Endothelial cell of umbilical vein (primary cell): ENCODE data around the gene ADGRG1. TPM values are rescaled to one million over a fixed set of nuclear protein-coding genes. Genes with fewer than 3 reads are reported as not detected.

Experiments used
- BruUV-seq: library from RNA; stranded (reverse); fragments of 400-500 nt; replicated peaks from 2 replicates; lab custom pipeline; 2021; lab: Mats Ljungman, UMichigan
- CTCF ChIA-PET: fragments of 300-600, 350-600 bp; sonication (Branson Sonifier 250); formaldehyde crosslinking; loops from one replicate; lab custom pipeline; 2021; ENCODE audit warnings: antibody characterized with exemption, inconsistent platforms; lab: Charles Lee
- POLR2A ChIA-PET: fragments of 300-600, 350-600 bp; sonication (Branson Sonifier 250); formaldehyde crosslinking; loops from one replicate; lab custom pipeline; 2021; ENCODE audit warnings: antibody characterized with exemption, inconsistent platforms; lab: Charles Lee
- DNase-seq: peaks from one replicate; pipeline ENCODE4 v3.0.0-alpha.2; 2011; ENCODE audit warnings: low read depth, low spot score
- FAIRE-seq: peaks from 2 replicates; lab custom pipeline; 2011; peaks lifted over from hg19 to GRCh38; lab: Jason Lieb, UNC
- H2AFZ ChIP-seq: 2 replicates; pipeline ENCODE4 v1.6.0; 2012; ENCODE audit warnings: low read depth, low read length, control low read depth, inconsistent platforms
- H3K27ac ChIP-seq: 2 replicates; pipeline ENCODE4 v1.5.1; 2011; ENCODE audit warnings: low read depth, mild to moderate bottlenecking, control low read depth, low read length, moderate library complexity; ENCODE audit not compliant: insufficient read depth
- H3K27me3 ChIP-seq, 2 experiments: 2 replicates each; pipeline versions ENCODE4 v1.6.0 to v1.6.1; 2011; ENCODE audit warnings: low read length in 2 of 2, mixed read lengths in 1 of 2; ENCODE audit not compliant: control insufficient read depth in 2 of 2, insufficient read depth in 2 of 2
- H3K36me3 ChIP-seq, 2 experiments: 2 replicates in 1 of 2; 3 replicates in 1 of 2; pipeline ENCODE4 v1.5.1; 2011; ENCODE audit warnings: low read length in 2 of 2, mild to moderate bottlenecking in 1 of 2, moderate library complexity in 1 of 2; ENCODE audit not compliant: control insufficient read depth in 2 of 2, insufficient read depth in 2 of 2; ENCODE audit errors: extremely low read depth in 1 of 2
- H3K4me1 ChIP-seq: 3 replicates; pipeline ENCODE4 v1.5.1; 2011; ENCODE audit warnings: mild to moderate bottlenecking, low read length; ENCODE audit not compliant: control insufficient read depth, insufficient read depth; ENCODE audit errors: extremely low read depth
- H3K4me2 ChIP-seq: 2 replicates; pipeline ENCODE4 v1.6.1; 2011; ENCODE audit warnings: low read length, control low read depth, mixed read lengths; ENCODE audit not compliant: insufficient read depth
- H3K4me3 ChIP-seq, 3 experiments: fragments of 200-600 bp in 1 of 3; sonication (generic), shearing (Covaris generic) in 1 of 3; replicated peaks in 1 of 3; 2 replicates each; pipeline ENCODE4 v1.5.1; 2011 to 2016; ENCODE audit warnings: control low read depth in 3 of 3, low read length in 3 of 3, mild to moderate bottlenecking in 2 of 3, inconsistent platforms in 1 of 3, low read depth in 1 of 3, moderate library complexity in 1 of 3; ENCODE audit not compliant: insufficient read depth in 1 of 3
- H3K79me2 ChIP-seq: 2 replicates; pipeline ENCODE4 v1.6.0; 2012; ENCODE audit warnings: low read length, inconsistent platforms; ENCODE audit not compliant: control insufficient read depth, insufficient read depth
- H3K9ac ChIP-seq: replicated peaks from 2 replicates; pipeline ENCODE3; 2011; ENCODE audit warnings: low read length, control low read depth; ENCODE audit not compliant: insufficient read depth; ENCODE audit errors: extremely low read depth
- H3K9me1 ChIP-seq: replicated peaks from 3 replicates; pipeline ENCODE4 v1.6.0; 2011; ENCODE audit warnings: mild to moderate bottlenecking, low read length; ENCODE audit not compliant: control insufficient read depth, insufficient read depth; ENCODE audit errors: extremely low read depth
- H3K9me3 ChIP-seq: replicated peaks from 2 replicates; pipeline ENCODE4 v1.5.1; 2012; ENCODE audit warnings: low read length, inconsistent platforms; ENCODE audit not compliant: control insufficient read depth, insufficient read depth
- H4K20me1 ChIP-seq: replicated peaks from 2 replicates; pipeline ENCODE3; 2011; ENCODE audit warnings: mild to moderate bottlenecking, low read length; ENCODE audit not compliant: control insufficient read depth, insufficient read depth; ENCODE audit errors: extremely low read depth
- EZH2 ChIP-seq: IDR thresholded peaks from 2 replicates; pipeline ENCODE4 v1.6.1; 2012; ENCODE audit warnings: borderline replicate concordance, low read depth, mild to moderate bottlenecking, moderate library complexity, low read length, inconsistent platforms; ENCODE audit not compliant: severe bottlenecking
- FOS ChIP-seq: IDR thresholded peaks from 2 replicates; pipeline ENCODE4 v1.6.1; 2011; ENCODE audit warnings: mild to moderate bottlenecking, low read length, moderate library complexity, borderline replicate concordance; ENCODE audit not compliant: insufficient read depth
- GATA2 ChIP-seq: IDR thresholded peaks from 2 replicates; pipeline ENCODE4 v1.7.0; 2011; ENCODE audit warnings: low read depth, mild to moderate bottlenecking, moderate library complexity, mixed read lengths, low read length; ENCODE audit not compliant: insufficient read length, insufficient read depth
- JUN ChIP-seq: IDR thresholded peaks from 2 replicates; pipeline ENCODE4 v1.6.1; 2011; ENCODE audit warnings: borderline replicate concordance, low read depth; ENCODE audit not compliant: insufficient read length, insufficient read depth
- MYC ChIP-seq: IDR thresholded peaks from one replicate; pipeline ENCODE4 v1.6.1; 2011; ENCODE audit warnings: mild to moderate bottlenecking, low read depth, low read length
- POLR2A ChIP-seq: IDR thresholded peaks from 2 replicates; pipeline ENCODE4 v1.6.1; 2012; ENCODE audit warnings: low read depth, mild to moderate bottlenecking, control low read depth, low read length
- POLR2AphosphoS5 ChIP-seq: IDR thresholded peaks from 2 replicates; pipeline ENCODE4 v1.6.1; 2012; ENCODE audit warnings: low read depth, mild to moderate bottlenecking, control low read depth, low read length, moderate library complexity; ENCODE audit not compliant: insufficient read depth
- dilution Hi-C: fragments of 300-500 bp; cut with MboI; formaldehyde crosslinking; loops from one replicate; pipeline ENCODE4 v1.15.0; 2019; ENCODE audit warnings: low sequenced_read_pairs; ENCODE audit not compliant: extremely low pct_ligation_motif_present
- intact Hi-C: fragments of 100-400 bp; cut with micrococcal nuclease; formaldehyde crosslinking; loops from one replicate; pipeline ENCODE4 v1.10.0; 2022
- polyA plus RNA-seq, 4 experiments: library from polyadenylated mRNA; depleted of rRNA in 3 of 4; stranded (reverse) in 3 of 4; unstranded in 1 of 4; fragments of >200 nt; gene quantifications; 2 replicates each; pipeline versions ENCODE4 v1.2.1 to v1.2.3, GENCODE V29; 2011 to 2012; ENCODE audit warnings: missing spikeins in 1 of 4
- total RNA-seq: library from RNA; stranded (reverse); gene quantifications from 2 replicates; pipeline ENCODE4 v1.2.3, GENCODE V29; 2021
- TF ChIP-seq, protein P1 (sequence below): IDR thresholded peaks from 2 replicates; pipeline ENCODE4 v1.6.1; 2011; ENCODE audit not compliant: insufficient read depth, insufficient read length
- TF ChIP-seq, protein P2 (sequence below), 2 donors: IDR thresholded peaks; 1 replicate in 1 of 2; 2 replicates in 1 of 2; pipeline ENCODE4 v1.5.1; 2011; ENCODE audit warnings: low read length in 2 of 2, mild to moderate bottlenecking in 2 of 2, moderate library complexity in 2 of 2, control low read depth in 1 of 2, inconsistent platforms in 1 of 2, low read depth in 1 of 2; ENCODE audit not compliant: insufficient read depth in 1 of 2; ENCODE audit errors: extremely low read depth in 1 of 2

Gene ADGRG1
- total and polyA plus RNA-seq, 2 donors (not counting 3 experiments of a cell fraction or from before 2014, with no cell fraction given) = 45.6 to 92.5 TPM

DNA sequence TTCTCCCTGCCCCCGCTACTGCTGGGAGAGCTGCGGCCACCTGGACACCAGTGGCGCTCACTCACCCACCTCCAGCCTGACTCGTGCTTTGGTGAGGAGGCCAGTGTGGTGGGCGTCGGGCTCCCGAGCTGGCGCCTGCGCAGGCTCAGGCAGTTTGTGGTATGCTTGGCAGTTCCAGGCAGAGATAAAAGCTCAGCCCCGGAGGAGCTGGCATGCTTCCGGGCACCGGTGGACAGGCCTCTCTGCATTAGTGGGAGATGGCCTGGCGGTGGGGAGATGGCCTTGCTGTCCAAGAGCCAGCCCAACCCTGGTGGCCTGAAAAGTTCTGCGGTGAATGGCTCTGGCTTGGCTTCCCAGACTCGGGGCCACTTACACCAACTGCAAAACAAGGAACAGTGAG is 4.1 kb downstream of the ADGRG1 start:
- Histone ChIP-seq H3K79me2 (peaks cover 88% of the 10 kb centered on the region), H3K27ac (no peak overlapping the region), H4K20me1 (no peaks in the 10 kb centered on the region), H3K9ac (no peak overlapping the region), H2AFZ (no peak overlapping the region), H3K9me1 (no peaks in the 10 kb centered on the region), H3K9me3 (no peaks in the 10 kb centered on the region), H3K4me2 (no peak overlapping the region), H3K4me3 (no peak overlapping the region), H3K36me3 (no peaks in the 10 kb centered on the region), H3K27me3 (no peaks in the 10 kb centered on the region), H3K4me1 (peaks cover 73% of the 10 kb centered on the region)
- intact Hi-C loops (no loop called here), dilution Hi-C loops (no loop called here)
- POLR2A ChIA-PET = no interaction called here
- no peak for FAIRE-seq
- DNase-seq = no peak
- no TSS peak for BruUV-seq
- CTCF ChIA-PET = interaction anchor here (0.6 to 3.0 kb wide), 4 partner anchors 11 to 42 kb away, joined by 3 to 17 read pairs (median 6); no protein-coding TSS in a partner anchor
- no peak for TF ChIP-seq EZH2
- TF ChIP-seq, protein P1, sequence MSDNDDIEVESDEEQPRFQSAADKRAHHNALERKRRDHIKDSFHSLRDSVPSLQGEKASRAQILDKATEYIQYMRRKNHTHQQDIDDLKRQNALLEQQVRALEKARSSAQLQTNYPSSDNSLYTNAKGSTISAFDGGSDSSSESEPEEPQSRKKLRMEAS = no peak
- TF ChIP-seq MYC = no peak
- TF ChIP-seq GATA2 = no peak
- TF ChIP-seq FOS = no peak
- TF ChIP-seq, protein P2, sequence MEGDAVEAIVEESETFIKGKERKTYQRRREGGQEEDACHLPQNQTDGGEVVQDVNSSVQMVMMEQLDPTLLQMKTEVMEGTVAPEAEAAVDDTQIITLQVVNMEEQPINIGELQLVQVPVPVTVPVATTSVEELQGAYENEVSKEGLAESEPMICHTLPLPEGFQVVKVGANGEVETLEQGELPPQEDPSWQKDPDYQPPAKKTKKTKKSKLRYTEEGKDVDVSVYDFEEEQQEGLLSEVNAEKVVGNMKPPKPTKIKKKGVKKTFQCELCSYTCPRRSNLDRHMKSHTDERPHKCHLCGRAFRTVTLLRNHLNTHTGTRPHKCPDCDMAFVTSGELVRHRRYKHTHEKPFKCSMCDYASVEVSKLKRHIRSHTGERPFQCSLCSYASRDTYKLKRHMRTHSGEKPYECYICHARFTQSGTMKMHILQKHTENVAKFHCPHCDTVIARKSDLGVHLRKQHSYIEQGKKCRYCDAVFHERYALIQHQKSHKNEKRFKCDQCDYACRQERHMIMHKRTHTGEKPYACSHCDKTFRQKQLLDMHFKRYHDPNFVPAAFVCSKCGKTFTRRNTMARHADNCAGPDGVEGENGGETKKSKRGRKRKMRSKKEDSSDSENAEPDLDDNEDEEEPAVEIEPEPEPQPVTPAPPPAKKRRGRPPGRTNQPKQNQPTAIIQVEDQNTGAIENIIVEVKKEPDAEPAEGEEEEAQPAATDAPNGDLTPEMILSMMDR (IDR thresholded peaks at IDR 0.05; ENCODE audit: extremely low read depth in 1 of 2, insufficient read depth in 1 of 2, low read depth in 1 of 2, low read length in 2 of 2) = no peak
- TF ChIP-seq POLR2AphosphoS5 = no peak
- TF ChIP-seq POLR2A = no peak
- no peak for TF ChIP-seq JUN
